Left ventricle myocardium superior (tissue), 1 donor: ENCODE data around the gene FRRS1L. TPM values are rescaled to one million over a fixed set of nuclear protein-coding genes. Genes with fewer than 3 reads are reported as not detected.

Experiments used
- ATAC-seq: fragments of 200-7000 bp; cut with Tn5 transposase; one replicate; pipeline ENCODE4 v1.9.1; 2020; ENCODE audit warnings: mild to moderate bottlenecking, moderate library complexity
- DNase-seq: peaks from one replicate; pipeline ENCODE4 v3.0.0-alpha.2; 2020
- intact Hi-C: fragments of 100-400 bp; cut with micrococcal nuclease; formaldehyde crosslinking; loops from one replicate; pipeline ENCODE4 v1.11.0; 2022
- total RNA-seq: library from RNA; stranded (reverse); fragmentation: NEBNext Ultra II Directional; extraction: Animal tissue kit (Norgen Biotek cat#: 25700); gene quantifications from one replicate; pipeline ENCODE4 v1.2.1, GENCODE V29; 2021
- donor health status: DM: no; HTN: yes; CAD: no; lungs with severe emphysema.

Gene FRRS1L
- total RNA-seq, 1 donor from 2014 or later, result 2.2 TPM

DNA sequence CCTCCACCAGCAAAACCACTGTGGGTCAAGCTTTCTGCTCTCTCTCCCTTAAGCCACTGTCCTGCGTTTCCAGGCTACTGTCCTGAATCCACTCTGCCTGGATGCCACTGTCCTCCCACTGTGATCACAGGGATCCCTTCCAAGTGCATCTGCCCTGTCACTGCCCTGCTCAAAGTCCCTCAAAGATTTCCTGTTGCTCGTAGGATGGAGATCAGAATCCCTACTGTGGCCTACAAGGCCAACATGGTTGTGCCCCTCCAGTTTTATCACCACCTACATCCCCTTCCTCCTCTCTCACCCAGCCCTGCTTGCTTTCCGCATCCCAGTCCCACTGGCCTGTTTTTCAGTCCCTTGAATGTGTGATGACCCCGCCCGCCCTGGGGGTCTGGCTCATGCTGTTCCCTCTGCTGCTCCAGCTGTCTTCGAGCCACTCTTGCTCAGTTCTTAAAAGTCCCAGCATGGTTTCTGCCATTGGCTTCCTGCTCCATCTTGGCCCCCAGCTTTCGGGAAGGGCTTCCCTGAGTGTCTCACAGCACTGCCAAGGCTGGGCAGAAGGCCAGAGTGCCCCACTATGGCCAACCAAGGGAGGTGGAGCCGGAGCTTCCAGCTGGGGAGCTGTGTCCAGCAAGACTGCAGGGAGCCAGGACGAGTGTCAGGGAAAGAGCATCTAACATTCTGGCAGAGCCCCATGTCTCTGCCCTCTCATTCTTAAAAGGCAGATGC, 12.9 kb upstream of the FRRS1L start:
- ATAC-seq, result peak; percentile 86
- DNase-seq, result peak; percentile 62
- intact Hi-C loops, result no loop called here

DNA sequence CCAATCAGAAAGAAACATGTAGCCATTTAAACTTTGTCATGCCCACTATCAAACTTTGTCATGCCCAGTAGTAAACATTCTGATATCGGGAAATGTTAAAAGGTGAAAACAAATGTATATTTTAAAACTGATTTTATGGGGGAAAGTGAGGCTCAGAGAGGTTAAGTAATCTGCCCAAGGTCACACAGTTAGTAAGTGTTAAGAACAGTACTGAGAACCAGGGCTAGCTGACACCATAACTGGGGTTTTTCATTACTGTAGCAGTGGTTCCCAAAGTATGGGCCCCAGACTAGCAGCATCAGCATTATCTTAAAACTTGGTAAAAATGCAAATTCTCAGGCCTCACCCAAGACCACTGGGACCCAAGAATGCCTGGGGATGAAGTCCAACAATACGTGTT, 9.9 kb upstream of the FRRS1L start:
- ATAC-seq (no peak), DNase-seq (no peak)
- intact Hi-C loops, result no loop called here

DNA sequence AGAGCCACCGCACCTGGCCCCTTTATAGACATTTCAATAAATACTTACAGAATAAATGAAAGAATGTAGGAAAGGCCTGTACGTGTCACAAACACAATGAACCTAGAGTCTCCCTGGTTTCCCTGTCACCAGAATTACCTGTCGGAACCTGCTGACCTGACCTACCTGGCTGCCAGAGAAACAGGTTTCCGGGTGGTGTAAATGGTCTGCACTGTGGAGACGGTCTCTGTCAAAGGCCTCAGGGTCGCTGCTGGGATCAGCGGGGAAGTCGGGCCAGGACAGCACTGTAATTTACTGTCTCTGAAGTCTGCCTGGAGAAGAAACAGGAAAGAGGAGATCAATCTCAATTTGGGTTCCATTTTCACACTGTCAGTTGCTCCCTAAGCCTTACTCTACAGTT, 9.3 kb upstream of the FRRS1L start:
- DNase-seq, result no peak
- ATAC-seq, result no peak
- intact Hi-C loops, result no loop called here

DNA sequence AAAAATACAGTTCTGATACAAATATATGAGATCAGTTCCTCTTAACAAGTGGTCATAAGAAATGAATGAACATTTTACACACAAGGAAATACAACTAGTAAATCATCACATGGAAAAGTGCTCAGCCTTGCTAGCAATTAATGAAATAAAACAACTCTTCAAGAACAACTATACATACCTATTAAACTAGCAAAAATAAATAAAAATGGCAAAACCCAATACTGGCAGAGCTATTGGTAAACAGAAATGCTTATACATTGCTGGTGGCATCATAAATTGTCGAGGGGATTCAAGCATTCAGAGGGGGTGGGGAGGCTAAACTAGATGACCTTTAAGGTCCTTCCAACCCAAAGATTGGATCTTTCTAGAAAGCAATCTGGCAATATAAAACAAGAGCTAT, 5.9 kb upstream of the FRRS1L start:
- DNase-seq (no peak), ATAC-seq (no peak)
- intact Hi-C loops, result no loop called here

DNA sequence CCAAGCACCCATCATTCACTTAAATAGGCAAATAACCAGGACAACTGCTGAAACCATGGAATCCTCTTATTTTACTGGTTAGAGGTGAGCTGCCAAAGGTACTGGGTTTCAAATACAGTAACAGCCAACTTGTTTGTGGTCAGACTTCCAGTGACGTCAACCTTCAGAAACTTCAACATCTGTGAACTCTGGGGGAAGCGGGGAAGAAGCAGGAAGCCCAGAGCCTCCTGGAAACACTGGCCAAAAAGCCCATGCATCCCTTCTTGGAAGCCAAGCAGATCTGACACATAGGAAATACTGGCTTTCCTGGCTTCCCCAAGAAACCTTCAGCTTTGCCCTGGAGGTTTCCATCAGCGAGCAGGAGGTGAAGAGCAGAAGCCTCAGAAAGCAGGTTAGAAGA, 4.9 kb upstream of the FRRS1L start:
- ATAC-seq, result no peak
- intact Hi-C loops, result no loop called here
- DNase-seq, result no peak

DNA sequence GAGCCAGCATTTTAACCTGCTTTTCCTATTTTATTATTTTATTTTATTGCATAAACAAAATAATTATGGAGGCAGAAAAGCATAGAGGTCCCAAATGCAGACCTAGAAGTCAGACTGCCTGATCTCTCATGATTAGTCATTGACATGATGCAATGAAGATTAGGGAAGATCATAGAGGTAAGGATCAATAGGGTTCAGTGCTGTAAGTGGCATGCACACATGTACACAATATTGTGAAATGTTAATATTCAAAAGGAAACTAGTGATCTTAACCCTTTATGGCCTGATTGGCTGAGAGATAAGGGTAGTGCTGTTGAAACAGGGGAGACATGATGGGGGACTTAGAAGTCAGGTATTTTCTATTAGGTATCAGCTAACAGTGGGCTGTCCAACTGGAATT, 1.1 kb upstream of the FRRS1L start:
- ATAC-seq, result no peak
- intact Hi-C loops, result no loop called here

DNA sequence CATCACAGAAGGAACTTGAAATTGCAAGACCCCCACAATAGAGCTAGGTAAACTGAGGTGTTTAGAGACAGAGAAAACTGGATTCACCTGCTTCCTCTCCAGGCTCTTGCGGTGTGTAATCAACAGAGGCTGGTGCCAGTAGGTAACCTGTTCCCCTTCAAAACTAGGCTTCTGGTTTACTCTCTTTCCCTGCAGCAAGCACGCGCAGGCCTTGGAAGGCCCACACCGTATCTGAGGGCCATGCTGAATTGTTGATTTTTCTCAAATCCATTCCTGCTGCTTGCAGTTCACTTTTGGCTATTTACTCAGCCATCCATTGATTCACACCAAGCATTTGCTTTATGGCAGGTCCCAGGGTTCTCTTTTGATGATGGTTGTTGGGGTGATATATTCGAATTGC, 667 bp upstream of the FRRS1L start:
- ATAC-seq (no peak), DNase-seq (no peak)
- intact Hi-C loops, result no loop called here

More for the DNA sequence above, 1.1 kb upstream of the FRRS1L start:
- DNase-seq, result no peak

DNA sequence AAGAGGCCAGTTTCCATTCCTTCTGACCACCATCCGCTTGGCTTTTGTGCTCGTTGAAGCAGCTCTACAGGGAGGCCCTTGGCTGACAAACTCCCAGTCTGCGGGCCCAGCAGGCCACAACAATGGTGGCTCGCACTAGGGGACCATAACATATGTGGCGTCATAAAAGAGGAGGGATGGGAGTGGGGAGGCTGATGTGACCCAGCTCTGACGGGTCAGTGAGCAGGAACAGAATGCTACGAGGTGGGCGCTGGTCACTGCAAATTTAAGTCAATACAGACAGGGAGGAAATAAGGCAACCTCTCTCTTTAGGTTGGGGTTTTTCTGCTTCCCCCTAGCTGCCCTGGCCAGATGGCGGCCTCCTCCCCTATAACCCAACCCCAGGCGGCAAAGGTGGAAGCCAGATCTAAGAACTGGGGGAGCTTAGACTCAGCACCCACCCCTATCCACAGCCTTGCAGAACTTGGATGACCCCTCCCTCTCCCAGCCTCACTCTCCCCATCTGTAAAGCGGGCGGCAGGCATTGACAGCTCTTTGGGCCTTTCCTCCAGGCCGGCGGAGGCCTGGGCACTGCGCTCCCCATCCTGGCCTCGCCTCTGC, 778 bp downstream of the FRRS1L start:
- DNase-seq, result no peak
- intact Hi-C loops, result no loop called here
- no peak for ATAC-seq

DNA sequence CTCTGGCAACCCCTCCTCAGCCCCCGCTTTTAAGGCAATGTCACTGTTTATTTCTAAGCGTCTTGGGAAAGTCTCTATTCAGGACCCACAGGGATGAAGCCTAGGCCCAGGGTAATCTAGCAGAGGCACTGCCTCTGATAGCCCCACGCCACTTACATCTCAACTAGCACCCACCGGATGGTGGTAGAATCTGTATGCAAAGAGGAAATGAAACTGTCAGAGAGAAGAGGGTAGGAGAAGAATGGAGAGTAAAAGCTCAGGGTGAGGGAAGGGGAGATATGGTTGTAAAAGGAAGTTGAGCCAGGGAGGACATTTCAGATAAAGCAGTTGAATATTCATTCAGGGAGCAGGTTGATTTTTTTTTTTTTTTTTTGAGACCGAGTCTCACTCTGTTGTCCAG, 3.0 kb downstream of the FRRS1L start:
- DNase-seq, result no peak
- no peak for ATAC-seq
- intact Hi-C loops, result no loop called here

DNA sequence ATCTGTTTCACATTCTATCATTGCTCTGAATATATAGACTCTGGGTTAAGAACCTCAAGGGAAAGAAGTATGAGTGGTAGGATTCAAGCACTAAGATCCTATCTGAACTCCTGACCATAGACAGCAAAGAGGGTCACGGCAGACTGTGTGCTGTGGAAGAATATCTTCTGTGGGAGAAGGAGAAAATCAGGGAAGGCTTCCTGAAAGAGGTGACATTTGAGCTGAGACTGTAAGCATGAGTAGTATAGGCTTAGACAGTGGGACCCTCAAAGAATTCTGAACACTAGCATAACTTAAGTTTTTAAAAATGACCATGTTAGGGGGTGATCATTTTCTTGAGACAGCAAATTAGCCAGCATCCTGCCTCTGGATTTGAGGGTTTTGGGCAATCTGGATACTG, 3.9 kb downstream of the FRRS1L start:
- ATAC-seq, result no peak
- no peak for DNase-seq
- intact Hi-C loops, result no loop called here

DNA sequence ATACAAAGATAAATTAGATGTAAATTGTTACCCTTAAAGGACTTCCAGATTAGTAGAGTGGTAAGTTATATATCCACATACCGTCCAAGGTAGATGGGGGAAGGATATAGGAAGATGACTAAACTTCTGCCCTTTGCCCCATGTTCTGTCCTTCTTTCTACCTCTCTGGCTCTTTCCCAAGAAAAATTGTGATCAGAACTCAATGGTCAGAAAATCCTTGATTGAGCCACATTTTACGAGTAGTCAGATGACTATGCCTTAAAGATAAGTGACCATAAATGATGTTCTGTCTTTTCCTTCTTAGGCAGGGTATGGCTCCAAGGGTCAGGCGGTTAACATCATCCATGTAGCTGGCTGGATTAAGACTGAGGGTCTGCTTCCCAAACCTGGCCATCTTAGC, 4.4 kb downstream of the FRRS1L start:
- ATAC-seq (no peak), DNase-seq (no peak)
- intact Hi-C loops, result no loop called here

DNA sequence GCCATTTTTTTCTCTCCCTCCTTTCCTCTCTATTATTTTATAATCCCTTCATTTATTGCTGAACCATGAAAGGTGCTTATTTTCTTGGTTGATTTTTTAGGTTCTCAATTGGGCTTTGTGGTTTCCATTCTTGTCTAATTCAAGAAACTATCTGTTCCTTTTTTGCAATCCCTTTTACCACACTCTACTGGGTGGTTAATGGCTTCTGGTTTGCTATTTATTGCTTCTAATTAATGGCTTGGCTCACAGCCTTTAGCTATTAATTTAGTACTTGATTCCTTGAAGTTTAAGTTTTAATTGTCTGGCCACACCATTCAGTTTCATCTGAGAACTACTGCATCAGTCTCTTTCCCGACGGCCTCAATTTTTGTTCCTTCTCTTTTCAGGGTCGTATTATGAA, 5.6 kb downstream of the FRRS1L start:
- DNase-seq (no peak), ATAC-seq (no peak)
- intact Hi-C loops, result no loop called here

DNA sequence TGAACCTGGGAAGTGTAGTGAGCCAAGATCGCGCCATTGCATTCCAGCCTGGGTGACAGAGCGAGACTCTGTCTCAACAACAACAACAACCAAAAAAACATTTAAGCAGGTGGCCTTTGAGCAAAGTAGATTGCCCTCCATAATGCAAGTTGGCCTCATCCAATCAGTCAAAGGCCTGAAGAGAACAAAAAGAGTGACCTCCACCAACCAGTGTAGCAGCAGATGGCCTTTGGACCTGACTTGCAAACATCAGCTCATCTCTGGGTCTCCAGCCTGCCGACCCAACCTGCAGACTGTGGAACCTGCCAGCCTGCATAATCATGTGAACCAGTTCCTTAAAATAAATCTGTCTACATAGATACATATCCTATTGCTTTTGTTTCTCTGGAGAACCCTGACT, 7.5 kb downstream of the FRRS1L start:
- intact Hi-C loops, result no loop called here
- DNase-seq (no peak), ATAC-seq (no peak)

DNA sequence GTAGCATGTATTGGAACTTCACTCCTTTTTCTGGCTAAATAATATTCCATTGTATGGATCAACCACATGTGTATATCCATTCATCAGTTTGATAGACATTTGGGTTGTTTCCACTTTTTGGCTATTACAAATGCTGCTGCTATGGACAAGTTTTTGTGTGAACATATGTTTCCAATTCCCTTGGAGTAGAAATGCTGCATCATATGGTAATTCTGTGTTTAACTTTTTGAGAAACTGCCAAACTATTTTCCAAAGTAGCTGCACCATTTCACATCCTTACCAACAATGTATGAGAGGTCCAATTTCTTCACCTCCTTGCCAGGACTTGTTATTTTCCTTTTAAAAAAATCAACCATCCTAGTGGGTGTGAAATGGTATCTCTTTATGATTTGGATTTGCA, 8.4 kb downstream of the FRRS1L start:
- intact Hi-C loops, result no loop called here
- ATAC-seq (no peak), DNase-seq (no peak)

DNA sequence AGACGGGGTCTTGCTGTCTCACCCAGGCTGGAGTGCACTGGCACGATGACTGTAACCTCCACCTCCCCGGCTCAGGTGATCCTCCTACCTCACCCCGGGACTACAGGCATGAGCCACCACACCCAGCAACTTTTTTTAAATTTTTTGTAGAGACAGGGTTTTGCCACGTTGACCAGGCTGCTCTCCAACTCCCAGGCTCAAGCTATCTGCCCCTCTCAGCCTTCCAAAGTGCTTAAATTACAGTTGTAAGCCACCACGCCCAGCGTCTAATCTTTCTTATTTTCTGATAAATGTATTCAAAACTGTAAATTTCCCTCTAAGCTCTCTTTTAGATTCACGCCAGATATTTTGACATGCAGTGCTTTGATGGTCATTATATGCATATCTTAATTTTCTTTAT, 10.3 kb downstream of the FRRS1L start:
- no peak for ATAC-seq
- intact Hi-C loops, result no loop called here
- no peak for DNase-seq

DNA sequence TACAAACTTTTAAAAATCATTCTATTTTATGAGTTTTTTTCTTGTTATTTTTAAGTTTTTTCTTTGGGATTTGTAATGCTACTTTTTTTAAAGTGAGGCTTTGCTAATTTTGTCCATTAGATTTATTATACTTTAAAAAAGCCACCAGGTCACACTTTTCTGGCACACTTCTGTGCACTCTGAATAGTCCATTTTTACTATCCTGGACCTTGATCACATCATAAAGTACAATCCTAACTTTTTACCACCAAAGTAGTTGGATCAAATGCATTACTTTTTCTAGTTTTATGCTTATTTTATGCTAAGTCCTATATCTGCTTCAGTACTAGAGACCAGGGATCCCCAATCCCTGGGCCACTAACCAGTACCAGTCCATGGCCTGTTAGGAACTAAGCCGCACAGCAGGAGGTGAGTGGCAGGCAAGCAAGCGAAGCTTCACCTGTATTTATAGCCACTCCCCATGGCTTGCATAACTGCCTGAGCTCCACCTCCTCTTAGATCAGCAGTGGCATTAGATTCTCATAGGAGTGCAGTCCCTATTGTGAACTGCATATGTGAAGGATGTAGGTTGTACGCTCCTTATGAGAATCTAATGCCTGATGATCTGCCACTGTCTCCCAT, 16.0 kb downstream of the FRRS1L start:
- intact Hi-C loops, result no loop called here
- DNase-seq (no peak), ATAC-seq (no peak)

DNA sequence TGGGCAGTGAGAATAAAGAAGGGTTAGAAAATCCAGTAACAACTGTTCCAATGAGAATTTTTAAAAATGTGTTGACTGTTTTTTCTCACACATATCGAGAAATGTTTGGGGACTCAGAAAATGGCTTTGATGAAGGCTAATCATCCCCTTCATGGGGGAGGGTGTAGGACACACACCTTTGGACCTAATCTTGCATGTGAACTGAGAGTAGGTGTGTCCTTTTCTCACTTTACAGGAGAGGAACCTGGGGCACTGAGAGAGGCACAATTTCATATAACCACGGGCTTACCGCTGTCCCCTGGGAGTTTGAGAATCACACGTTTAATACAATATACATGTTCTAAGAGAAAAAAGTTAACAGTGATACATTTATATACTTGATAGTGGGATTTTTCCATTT, 17.3 kb downstream of the FRRS1L start:
- no peak for ATAC-seq
- no peak for DNase-seq
- intact Hi-C loops, result no loop called here

DNA sequence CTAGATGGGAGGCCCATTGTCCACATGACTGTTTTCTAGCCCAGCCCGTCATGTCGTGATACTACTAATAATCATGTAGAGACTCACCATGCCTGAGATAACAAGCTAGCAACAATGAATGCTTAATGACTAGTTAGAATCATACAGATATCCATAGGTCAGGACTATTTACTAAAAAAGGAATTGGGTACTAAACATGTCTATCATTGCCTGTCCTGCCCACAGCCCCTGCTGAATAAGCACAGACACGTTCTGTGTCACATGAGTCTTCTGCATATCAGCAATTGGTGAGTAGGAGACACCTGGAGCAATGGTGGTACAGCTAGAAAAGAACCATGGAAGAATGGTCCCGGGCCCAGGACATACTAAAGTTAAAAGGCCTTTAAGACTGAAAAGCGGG, 18.0 kb downstream of the FRRS1L start:
- intact Hi-C loops, result no loop called here
- no peak for DNase-seq
- ATAC-seq, result no peak

DNA sequence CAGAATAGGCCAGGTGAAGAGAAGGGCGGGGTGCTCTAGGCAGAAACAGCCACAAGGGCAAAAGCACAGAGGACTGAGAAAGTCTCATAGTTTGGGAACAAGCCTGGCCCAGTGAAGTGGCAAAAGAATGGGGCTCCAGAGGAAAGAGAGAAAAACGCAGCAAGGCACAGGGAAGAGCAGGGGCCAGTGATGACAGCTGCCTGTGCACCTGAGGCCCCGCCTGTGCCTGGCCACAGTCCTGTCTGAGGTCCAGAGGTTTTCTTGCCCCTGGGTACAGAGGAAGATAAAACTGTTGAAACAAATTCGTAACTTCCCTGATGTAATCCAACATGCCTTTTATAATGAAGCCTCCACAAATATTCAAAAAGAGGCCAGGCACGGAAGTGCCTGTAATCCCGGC, 22.0 kb downstream of the FRRS1L start:
- no peak for ATAC-seq
- intact Hi-C loops, result no loop called here

DNA sequence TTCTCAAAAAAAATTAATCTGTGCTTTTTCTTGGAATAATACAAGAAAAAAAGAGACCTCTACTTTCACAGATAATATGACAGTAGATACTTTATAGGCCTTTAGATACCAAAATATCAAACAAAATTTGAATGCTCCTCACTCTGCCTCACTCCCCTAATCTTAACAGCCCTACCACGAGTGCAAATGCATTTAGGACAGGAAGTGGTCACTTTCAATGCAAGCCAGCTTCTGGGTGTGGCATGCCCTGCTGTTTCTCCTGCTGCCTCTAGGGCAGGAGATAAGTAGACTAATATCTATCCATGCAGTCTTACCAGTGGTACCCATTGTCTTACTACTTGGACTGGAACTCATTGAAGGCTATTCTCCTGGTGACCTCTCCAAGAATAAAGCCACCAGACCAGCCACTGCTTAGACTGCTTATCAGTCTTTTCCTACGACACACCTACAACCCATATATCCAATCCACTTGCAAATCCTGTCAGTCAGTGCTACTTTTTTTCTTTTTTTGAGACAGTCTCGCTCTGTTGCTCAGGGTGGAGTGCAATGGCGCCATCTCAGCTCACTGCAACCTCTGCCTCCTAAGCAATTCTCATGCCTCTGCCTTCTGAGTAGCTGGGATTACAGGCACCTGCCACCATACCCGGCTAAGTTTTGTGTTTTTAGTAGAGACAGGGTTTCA, 23.0 kb downstream of the FRRS1L start:
- intact Hi-C loops, result no loop called here
- ATAC-seq, result no peak
- no peak for DNase-seq

More for the DNA sequence above, 22.0 kb downstream of the FRRS1L start:
- no peak for DNase-seq
